Neural progenitor cell (in vitro differentiated cells): ENCODE results near the gene GYPA. TPM values are rescaled to one million over a fixed set of nuclear protein-coding genes. Genes with fewer than 3 reads are reported as not detected.
"Not testable (repeated sequence)": the region's sequence is repeated elsewhere in the genome, so short reads cannot be mapped to it uniquely, and the experiment has no call there.

Experiments
- DNase-seq: peaks from one replicate; pipeline ENCODE4 v3.0.0-alpha.2; 2016; ENCODE audit warnings: low spot score
- H2AFZ ChIP-seq: fragments of 200-600 bp; sonication (generic); replicated peaks from 2 replicates; pipeline ENCODE4 v1.6.1; 2016; ENCODE audit warnings: antibody characterized with exemption
- H3F3A ChIP-seq: fragments of 200-600 bp; sonication (generic); 2 replicates; pipeline ENCODE4 v1.6.1; 2016; ENCODE audit warnings: antibody characterized with exemption, low read depth
- H3K27ac ChIP-seq: fragments of 200-600 bp; sonication (generic); 2 replicates; pipeline ENCODE4 v1.5.1; 2016; ENCODE audit warnings: mild to moderate bottlenecking
- H3K27me3 ChIP-seq: fragments of 200-600 bp; sonication (generic); 2 replicates; pipeline ENCODE4 v1.6.1; 2016; ENCODE audit warnings: mild to moderate bottlenecking, moderate library complexity
- H3K36me3 ChIP-seq: fragments of 200-600 bp; sonication (generic); 2 replicates; pipeline ENCODE4 v1.5.1; 2016
- H3K4me1 ChIP-seq: fragments of 200-600 bp; sonication (generic); 2 replicates; pipeline ENCODE4 v1.6.1; 2016; ENCODE audit warnings: mixed run types
- H3K4me2 ChIP-seq: fragments of 200-600 bp; sonication (generic); 2 replicates; pipeline ENCODE4 v1.6.1; 2016
- H3K4me3 ChIP-seq: fragments of 200-600 bp; sonication (generic); 2 replicates; pipeline ENCODE4 v1.5.1; 2016
- H3K79me2 ChIP-seq: fragments of 200-600 bp; sonication (generic); 2 replicates; pipeline ENCODE4 v1.6.1; 2016; ENCODE audit warnings: low read depth
- H3K9ac ChIP-seq: fragments of 200-600 bp; sonication (generic); 2 replicates; pipeline ENCODE4 v1.6.1; 2016
- H3K9me3 ChIP-seq: fragments of 200-600 bp; sonication (generic); 2 replicates; pipeline ENCODE4 v1.5.1; 2016; ENCODE audit warnings: low read depth
- H4K20me1 ChIP-seq: fragments of 200-600 bp; sonication (generic); 2 replicates; pipeline ENCODE4 v1.6.1; 2016; ENCODE audit warnings: low read depth
- H3K27ac Mint-ChIP-seq: 3 replicates; pipeline ENCODE4 v1.8.0; 2021; ENCODE audit warnings: mixed read lengths
- H3K27me3 Mint-ChIP-seq: 2 replicates; pipeline ENCODE4 v1.8.0; 2022; ENCODE audit warnings: low read depth, mild to moderate bottlenecking, inconsistent platforms, moderate library complexity, mixed read lengths; ENCODE audit not compliant: insufficient read depth
- H3K36me3 Mint-ChIP-seq: 3 replicates; pipeline ENCODE4 v1.8.0; 2021; ENCODE audit warnings: mixed read lengths
- H3K4me1 Mint-ChIP-seq: 3 replicates; pipeline ENCODE4 v1.8.0; 2021; ENCODE audit warnings: mixed read lengths
- H3K4me3 Mint-ChIP-seq: 3 replicates; pipeline ENCODE4 v1.8.0; 2021; ENCODE audit warnings: mild to moderate bottlenecking, moderate library complexity, mixed read lengths
- H3K9me3 Mint-ChIP-seq: 3 replicates; pipeline ENCODE4 v1.8.0; 2020; ENCODE audit warnings: mixed read lengths
- EZH2 ChIP-seq: fragments of 200-600 bp; sonication (generic); IDR thresholded peaks from 2 replicates; pipeline ENCODE4 v1.6.1; 2017; ENCODE audit warnings: antibody characterized with exemption, mild to moderate bottlenecking, moderate library complexity
- EZH2phosphoT487 ChIP-seq: fragments of 200-600 bp; sonication (generic); IDR thresholded peaks from 2 replicates; pipeline ENCODE4 v1.6.1; 2017; ENCODE audit warnings: antibody characterized with exemption
- total RNA-seq: library from RNA; depleted of rRNA; stranded (reverse); fragments of >200 nt; gene quantifications from 2 replicates; pipeline ENCODE4 v1.2.3, GENCODE V29; 2015; ENCODE audit warnings: low replicate concordance
- TF ChIP-seq, protein P1 (sequence below): fragments of 200-600 bp; sonication (generic); IDR thresholded peaks from 2 replicates; pipeline ENCODE4 v1.5.1; 2017; ENCODE audit warnings: antibody characterized with exemption, mild to moderate bottlenecking

Gene GYPA
- total RNA-seq, 1 donor from 2014 or later = not detected

DNA sequence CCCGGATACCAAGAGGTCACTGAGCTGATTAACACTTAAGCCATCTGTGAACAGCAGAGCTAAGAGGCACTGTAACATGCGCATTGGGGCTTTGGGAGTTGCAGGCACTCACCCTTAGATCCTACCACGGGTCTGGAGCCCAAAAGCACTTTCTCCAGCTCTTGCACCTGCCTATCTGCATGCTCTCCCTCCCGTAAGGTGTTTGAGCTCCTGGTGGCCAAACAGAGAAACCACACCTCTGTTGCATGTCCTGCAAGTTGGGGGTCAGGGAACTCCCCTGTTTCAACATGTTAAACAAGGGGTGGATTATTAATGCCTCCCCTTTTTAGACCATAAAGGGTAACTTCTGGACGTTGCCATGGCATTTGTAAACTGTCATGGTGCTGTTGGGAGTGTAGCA, 49.8 kb downstream of the GYPA start:
- no peaks in the 10 kb centered on the region for H3F3A ChIP-seq
- H3K4me3 ChIP-seq = no peak overlapping the region
- no peak for DNase-seq
- no peaks in the 10 kb centered on the region for H3K36me3 Mint-ChIP-seq
- no peaks in the 10 kb centered on the region for H3K4me1 ChIP-seq
- H3K9me3 Mint-ChIP-seq = no peaks in the 10 kb centered on the region
- H2AFZ ChIP-seq = no peak overlapping the region
- TF ChIP-seq EZH2 = no peak
- TF ChIP-seq, protein P1, sequence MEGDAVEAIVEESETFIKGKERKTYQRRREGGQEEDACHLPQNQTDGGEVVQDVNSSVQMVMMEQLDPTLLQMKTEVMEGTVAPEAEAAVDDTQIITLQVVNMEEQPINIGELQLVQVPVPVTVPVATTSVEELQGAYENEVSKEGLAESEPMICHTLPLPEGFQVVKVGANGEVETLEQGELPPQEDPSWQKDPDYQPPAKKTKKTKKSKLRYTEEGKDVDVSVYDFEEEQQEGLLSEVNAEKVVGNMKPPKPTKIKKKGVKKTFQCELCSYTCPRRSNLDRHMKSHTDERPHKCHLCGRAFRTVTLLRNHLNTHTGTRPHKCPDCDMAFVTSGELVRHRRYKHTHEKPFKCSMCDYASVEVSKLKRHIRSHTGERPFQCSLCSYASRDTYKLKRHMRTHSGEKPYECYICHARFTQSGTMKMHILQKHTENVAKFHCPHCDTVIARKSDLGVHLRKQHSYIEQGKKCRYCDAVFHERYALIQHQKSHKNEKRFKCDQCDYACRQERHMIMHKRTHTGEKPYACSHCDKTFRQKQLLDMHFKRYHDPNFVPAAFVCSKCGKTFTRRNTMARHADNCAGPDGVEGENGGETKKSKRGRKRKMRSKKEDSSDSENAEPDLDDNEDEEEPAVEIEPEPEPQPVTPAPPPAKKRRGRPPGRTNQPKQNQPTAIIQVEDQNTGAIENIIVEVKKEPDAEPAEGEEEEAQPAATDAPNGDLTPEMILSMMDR = no peak
- no peak for TF ChIP-seq EZH2phosphoT487
- H3K79me2 ChIP-seq = no peaks in the 10 kb centered on the region
- H3K4me1 Mint-ChIP-seq = no peaks in the 10 kb centered on the region
- no peak overlapping the region for H3K9ac ChIP-seq
- H3K27ac Mint-ChIP-seq = no peak overlapping the region
- no peak overlapping the region for H3K4me2 ChIP-seq
- no peaks in the 10 kb centered on the region for H3K9me3 ChIP-seq
- H4K20me1 ChIP-seq = no peaks in the 10 kb centered on the region
- no peaks in the 10 kb centered on the region for H3K27me3 Mint-ChIP-seq
- no peak overlapping the region for H3K4me3 Mint-ChIP-seq
- no peak overlapping the region for H3K27ac ChIP-seq
- no peaks in the 10 kb centered on the region for H3K27me3 ChIP-seq
- no peaks in the 10 kb centered on the region for H3K36me3 ChIP-seq

DNA sequence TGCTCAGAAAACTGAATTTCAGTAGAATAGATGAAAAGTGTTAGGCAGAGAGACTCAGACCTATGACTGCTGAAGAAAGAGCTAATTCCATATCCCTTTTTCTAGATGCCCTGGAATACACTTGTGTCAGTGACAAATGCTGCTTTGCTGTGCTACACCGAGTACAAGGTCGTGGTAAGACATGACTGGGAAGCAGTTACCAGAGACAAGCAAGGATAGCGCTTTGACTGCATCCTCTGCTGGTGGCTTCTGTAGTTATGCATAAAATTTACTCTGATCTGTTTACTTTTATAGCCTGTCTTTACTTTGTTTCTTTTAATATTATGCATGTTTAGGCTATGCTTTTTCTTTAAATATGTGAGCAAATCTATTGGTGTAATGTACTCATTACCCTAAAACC, 58.5 kb downstream of the GYPA start:
- not testable (repeated sequence) for DNase-seq, H3K4me2 ChIP-seq, H3K4me1 ChIP-seq, H3K9me3 ChIP-seq, H3K4me3 ChIP-seq, H4K20me1 ChIP-seq, H3K36me3 Mint-ChIP-seq, H3K27me3 ChIP-seq, H2AFZ ChIP-seq, H3K79me2 ChIP-seq, H3K36me3 ChIP-seq, H3K27ac Mint-ChIP-seq, H3K4me1 Mint-ChIP-seq, H3K9ac ChIP-seq, H3K9me3 Mint-ChIP-seq, H3F3A ChIP-seq, H3K27me3 Mint-ChIP-seq, H3K4me3 Mint-ChIP-seq, H3K27ac ChIP-seq

DNA sequence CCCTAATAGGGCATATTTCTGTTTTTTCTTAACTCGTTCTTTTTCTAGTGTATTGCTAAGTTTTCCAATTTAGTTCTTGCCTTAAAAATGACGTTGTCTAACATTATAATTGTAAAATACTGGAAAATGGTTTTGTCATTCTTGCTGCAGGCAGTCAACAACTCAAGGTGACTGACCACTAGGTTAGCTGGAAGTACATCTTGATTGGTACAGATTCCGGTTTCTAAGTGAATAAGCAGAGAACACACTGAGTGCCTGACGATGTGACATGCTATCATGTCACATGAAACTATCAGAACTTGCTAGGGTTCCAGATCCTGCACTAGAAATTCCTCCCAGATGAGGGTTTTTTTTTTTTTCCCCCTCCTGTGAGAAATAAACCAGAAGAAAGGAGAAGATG, 60.4 kb downstream of the GYPA start:
- H3F3A ChIP-seq, H3K36me3 Mint-ChIP-seq, H3K4me3 ChIP-seq, H3K4me1 ChIP-seq, H3K4me1 Mint-ChIP-seq, H3K79me2 ChIP-seq, H3K27ac ChIP-seq, H3K9me3 Mint-ChIP-seq, H3K27ac Mint-ChIP-seq, H3K9me3 ChIP-seq, H4K20me1 ChIP-seq, H3K27me3 Mint-ChIP-seq, DNase-seq, H3K4me3 Mint-ChIP-seq, H3K4me2 ChIP-seq, H3K36me3 ChIP-seq, H2AFZ ChIP-seq, H3K27me3 ChIP-seq, H3K9ac ChIP-seq: not testable (repeated sequence)

- H3K36me3 ChIP-seq, H3K27me3 ChIP-seq, H3K27ac ChIP-seq, H3K9ac ChIP-seq, H3F3A ChIP-seq, H3K36me3 Mint-ChIP-seq, H2AFZ ChIP-seq, H3K27me3 Mint-ChIP-seq, H3K27ac Mint-ChIP-seq, H3K9me3 ChIP-seq, H3K79me2 ChIP-seq, H3K4me1 ChIP-seq, DNase-seq, H4K20me1 ChIP-seq, H3K4me1 Mint-ChIP-seq, H3K4me2 ChIP-seq, H3K4me3 ChIP-seq, H3K9me3 Mint-ChIP-seq, H3K4me3 Mint-ChIP-seq: not testable (repeated sequence)
Measured at GRCh38 chr4:144078746-144079145, 61.8 kb downstream of the GYPA start.

GRCh38 chr4:144061556-144061955, 79.0 kb downstream of the GYPA start:
- H3K27me3 Mint-ChIP-seq, H3K27ac Mint-ChIP-seq: not testable (repeated sequence)

DNA sequence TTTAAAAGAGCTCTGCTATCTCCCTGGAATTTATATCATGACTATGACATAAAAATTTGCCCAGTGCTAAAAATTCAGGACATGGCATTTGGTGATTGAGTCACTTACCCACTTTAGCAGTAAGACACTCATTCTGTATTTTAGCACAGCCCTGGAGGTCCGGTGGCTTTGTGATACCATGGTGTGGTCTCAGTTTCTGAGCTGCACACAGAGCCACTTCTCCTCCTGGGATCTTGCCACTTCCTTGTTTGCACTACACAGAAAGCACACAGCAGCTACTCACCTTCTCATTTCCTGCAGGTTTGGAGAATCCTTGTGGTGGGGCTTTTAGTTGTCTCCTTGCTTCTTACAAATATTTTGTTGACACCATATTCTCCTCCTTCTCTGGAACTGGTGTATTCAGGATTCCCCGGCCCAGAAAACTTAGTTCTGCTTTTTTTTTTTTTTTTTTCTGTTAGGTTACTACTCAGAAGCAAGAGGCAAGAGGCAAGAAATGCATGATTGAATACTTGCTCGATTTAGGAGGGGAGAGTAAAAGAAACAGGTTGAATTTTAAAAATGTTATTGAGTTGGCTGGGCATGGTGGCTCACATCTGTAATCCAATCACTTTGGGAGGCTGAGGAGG, 80.2 kb downstream of the GYPA start:
- not testable (repeated sequence) for H3K36me3 ChIP-seq, H4K20me1 ChIP-seq, H3K27ac ChIP-seq, H2AFZ ChIP-seq, H3K36me3 Mint-ChIP-seq, H3K4me3 ChIP-seq, H3K4me1 Mint-ChIP-seq, H3K27me3 Mint-ChIP-seq, H3K27ac Mint-ChIP-seq, H3K9me3 ChIP-seq, H3K4me3 Mint-ChIP-seq, DNase-seq, H3K4me2 ChIP-seq, H3K27me3 ChIP-seq, H3F3A ChIP-seq, H3K4me1 ChIP-seq, H3K79me2 ChIP-seq, H3K9ac ChIP-seq
- peaks cover 14% of the 10 kb centered on the region for H3K9me3 Mint-ChIP-seq

More at GRCh38 chr4:144061556-144061955, 79.0 kb downstream of the GYPA start:
- H3K27me3 ChIP-seq, H3K4me3 ChIP-seq, H3K36me3 ChIP-seq, H4K20me1 ChIP-seq, H3K9ac ChIP-seq, H3K9me3 ChIP-seq, DNase-seq, H3K4me2 ChIP-seq, H3K27ac ChIP-seq, H3F3A ChIP-seq, H3K79me2 ChIP-seq, H3K4me1 ChIP-seq, H2AFZ ChIP-seq, H3K4me1 Mint-ChIP-seq, H3K4me3 Mint-ChIP-seq, H3K36me3 Mint-ChIP-seq: not testable (repeated sequence)
- H3K9me3 Mint-ChIP-seq = peaks cover 14% of the 10 kb centered on the region
